Immature natural killer cell (primary cell): ENCODE measurements around the gene PTPRH. TPM values are rescaled to one million over a fixed set of nuclear protein-coding genes. Genes with fewer than 3 reads are reported as not detected.

ENCODE experiments used
- DNase-seq, 3 donors: peaks; one replicate each; pipeline ENCODE4 v3.0.0; 2022; ENCODE audit warnings: mixed read lengths in 1 of 3
- H3K27ac Mint-ChIP-seq, 6 donors: one replicate each; pipeline ENCODE4 v1.8.0; 2020; ENCODE audit warnings: mixed read lengths in 6 of 6, mild to moderate bottlenecking in 5 of 6, inconsistent platforms in 4 of 6, moderate library complexity in 3 of 6
- H3K27me3 Mint-ChIP-seq, 3 donors: one replicate each; pipeline ENCODE4 v1.8.0; 2020 to 2021; ENCODE audit warnings: low read depth in 3 of 3, mild to moderate bottlenecking in 3 of 3, mixed read lengths in 3 of 3, moderate library complexity in 3 of 3, inconsistent platforms in 1 of 3
- H3K36me3 Mint-ChIP-seq, 3 donors: one replicate each; pipeline ENCODE4 v1.8.0; 2020; ENCODE audit warnings: mixed read lengths in 3 of 3, inconsistent platforms in 2 of 3, mild to moderate bottlenecking in 2 of 3
- H3K4me1 Mint-ChIP-seq, 2 donors: one replicate each; pipeline ENCODE4 v1.8.0; 2020; ENCODE audit warnings: inconsistent platforms in 2 of 2, mild to moderate bottlenecking in 2 of 2, mixed read lengths in 2 of 2, moderate library complexity in 1 of 2
- H3K4me3 Mint-ChIP-seq, 5 donors: one replicate each; pipeline ENCODE4 v1.8.0; 2020; ENCODE audit warnings: mild to moderate bottlenecking in 5 of 5, mixed read lengths in 5 of 5, inconsistent platforms in 3 of 5, moderate library complexity in 3 of 5
- H3K9me3 Mint-ChIP-seq, 6 donors: one replicate each; pipeline ENCODE4 v1.8.0; 2020; ENCODE audit warnings: mild to moderate bottlenecking in 6 of 6, mixed read lengths in 6 of 6, inconsistent platforms in 4 of 6, moderate library complexity in 3 of 6
- polyA plus RNA-seq, 3 donors: library from polyadenylated mRNA; unstranded; fragments of 300-500 nt; fragmentation: Illumina TruSeq; gene quantifications; one replicate each; pipeline ENCODE4 v1.2.3, GENCODE V29; 2021

The PTPRH gene
- polyA plus RNA-seq, 3 donors from 2014 or later: not detected

DNA sequence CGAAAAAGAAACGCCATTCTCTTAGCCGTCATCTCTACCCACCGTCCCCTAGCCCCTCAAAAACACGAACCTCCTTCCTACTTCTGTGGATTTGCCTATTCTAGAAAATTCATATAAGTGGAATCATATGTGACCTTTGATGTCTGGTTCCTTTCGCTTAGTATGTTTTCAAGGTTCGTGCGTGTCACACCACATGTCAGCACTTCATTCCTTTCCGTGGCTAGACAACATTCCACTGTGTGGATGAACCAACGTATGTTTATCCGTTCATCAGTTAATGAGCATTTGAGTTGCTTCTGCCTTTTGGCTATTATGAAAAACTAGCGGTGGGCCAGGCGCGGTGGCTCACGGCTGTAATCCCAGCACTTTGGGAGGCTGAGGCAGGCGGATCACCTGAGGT, 77.9 kb downstream of the PTPRH start:
- DNase-seq: no peak
- H3K9me3 Mint-ChIP-seq: no peaks in the 10 kb centered on the region
- H3K36me3 Mint-ChIP-seq: no peaks in the 10 kb centered on the region
- peaks cover 10 to 28% (median 11%) of the 10 kb centered on the region in 3 donors for H3K27me3 Mint-ChIP-seq
- no peak overlapping the region for H3K27ac Mint-ChIP-seq
- H3K4me3 Mint-ChIP-seq: no peak overlapping the region
- H3K4me1 Mint-ChIP-seq: no peaks in the 10 kb centered on the region

Other genes starting within 250 kb of the PTPRH start
- 10 to 100 TPM in 1 of 3 donors, 1 to 10 TPM in 2; 1.9 to 18.7 (median 4.4) TPM for gene NLRP2, start 243.1 kb downstream of the PTPRH start, polyA plus RNA-seq
- gene GP6, start 171.2 kb downstream of the PTPRH start, polyA plus RNA-seq: under 1 TPM in 2 of 3 donors, not detected in 1; 0.64 to 0.78 TPM
- 10 to 100 TPM in 1 of 3 donors, 1 to 10 TPM in 2; 4.2 to 17.0 (median 4.5) TPM for gene RDH13, start 146.4 kb downstream of the PTPRH start, polyA plus RNA-seq
- 1 to 10 TPM; 4.5 to 7.3 (median 6.4) TPM for gene EPS8L1, start 133.6 kb downstream of the PTPRH start, polyA plus RNA-seq
- gene PPP1R12C, start 91.9 kb downstream of the PTPRH start, polyA plus RNA-seq: 1 to 10 TPM in 2 of 3 donors, under 1 TPM in 1; 0.63 to 8.5 (median 3.5) TPM
- not detected for gene TNNT1, start 60.3 kb downstream of the PTPRH start, polyA plus RNA-seq
- gene TNNI3, start 51.8 kb downstream of the PTPRH start, polyA plus RNA-seq: 1 to 10 TPM in 1 of 3 donors, not detected in 2; 1.5 TPM
- not detected for gene DNAAF3, start 42.9 kb downstream of the PTPRH start, polyA plus RNA-seq
- under 1 TPM in 2 of 3 donors, not detected in 1; 0.55 to 0.96 TPM for gene SYT5, start 29.2 kb downstream of the PTPRH start, polyA plus RNA-seq
- 1 to 10 TPM in 1 of 3 donors, under 1 TPM in 1, not detected in 1; 0.59 to 2.4 TPM for gene TMEM86B, start 19.3 kb upstream of the PTPRH start, polyA plus RNA-seq
- gene PPP6R1, start 49.5 kb upstream of the PTPRH start, polyA plus RNA-seq: 100 to 1,000 TPM in 1 of 3 donors, 10 to 100 TPM in 2; 43.1 to 123 (median 47.9) TPM
- gene HSPBP1, start 70.6 kb upstream of the PTPRH start, polyA plus RNA-seq: 10 to 100 TPM; 42.6 to 46.7 (median 46.3) TPM
- gene BRSK1, start 74.5 kb upstream of the PTPRH start, polyA plus RNA-seq: not detected
- gene TMEM150B, start 115.8 kb upstream of the PTPRH start, polyA plus RNA-seq: not detected
- gene KMT5C, start 130.4 kb upstream of the PTPRH start, polyA plus RNA-seq: 1 to 10 TPM in 2 of 3 donors, under 1 TPM in 1; 0.79 to 2.2 (median 2.1) TPM
- gene COX6B2, start 145.2 kb upstream of the PTPRH start, polyA plus RNA-seq: under 1 TPM in 1 of 3 donors, not detected in 2; 0.16 TPM
- gene GARIN5B, start 153.8 kb upstream of the PTPRH start, polyA plus RNA-seq: not detected
- not detected for gene IL11, start 161.0 kb upstream of the PTPRH start, polyA plus RNA-seq
- gene TMEM190, start 167.3 kb upstream of the PTPRH start, polyA plus RNA-seq: not detected
- gene TMEM238, start 174.8 kb upstream of the PTPRH start, polyA plus RNA-seq: 1 to 10 TPM in 1 of 3 donors, not detected in 2; 1.0 TPM
- gene RPL28, start 176.4 kb upstream of the PTPRH start, polyA plus RNA-seq: 100 to 1,000 TPM; 118 to 365 (median 350) TPM
- 10 to 100 TPM; 40.2 to 72.1 (median 47.0) TPM for gene UBE2S, start 198.3 kb upstream of the PTPRH start, polyA plus RNA-seq
- gene SHISA7, start 233.8 kb upstream of the PTPRH start, polyA plus RNA-seq: not detected